Mucosa of stomach (tissue), 1 donor: ENCODE measurements around the gene ZNF513.

ENCODE experiments used
- H3K27me3 ChIP-seq: one replicate; pipeline ENCODE4 v1.7.0; 2013; ENCODE audit warnings: mild to moderate bottlenecking, low read length; ENCODE audit not compliant: control insufficient read depth, insufficient read depth
- H3K36me3 ChIP-seq: one replicate; pipeline ENCODE4 v1.7.0; 2013; ENCODE audit warnings: low read length; ENCODE audit not compliant: control insufficient read depth, insufficient read depth
- H3K4me1 ChIP-seq: one replicate; pipeline ENCODE4 v1.7.0; 2013; ENCODE audit warnings: mild to moderate bottlenecking, low read length; ENCODE audit not compliant: control insufficient read depth, insufficient read depth
- H3K4me3 ChIP-seq: one replicate; pipeline ENCODE4 v1.7.0; 2013; ENCODE audit warnings: low read length
- H3K9ac ChIP-seq: one replicate; pipeline ENCODE4 v1.7.0; 2013; ENCODE audit warnings: mild to moderate bottlenecking, low read length, moderate library complexity
- H3K9me3 ChIP-seq: one replicate; pipeline ENCODE4 v1.7.0; 2013; ENCODE audit warnings: mild to moderate bottlenecking, low read length, moderate library complexity; ENCODE audit not compliant: control insufficient read depth
- donor health status: Pancreatic carcinoma.

ZNF513 gene

GRCh38 chr2:27336173-27336572 is 44.4 kb downstream of the ZNF513 start:
- H3K36me3 ChIP-seq: peaks cover 24% of the 10 kb centered on the region
- no peaks in the 10 kb centered on the region for H3K9me3 ChIP-seq
- no peak overlapping the region for H3K9ac ChIP-seq
- H3K4me3 ChIP-seq: no peak overlapping the region
- H3K27me3 ChIP-seq: no peaks in the 10 kb centered on the region
- no peaks in the 10 kb centered on the region for H3K4me1 ChIP-seq

- Histone ChIP-seq H3K27me3 (no peaks in the 10 kb centered on the region), H3K9ac (no peak overlapping the region), H3K4me1 (no peaks in the 10 kb centered on the region), H3K4me3 (no peak overlapping the region), H3K36me3 (peaks cover 24% of the 10 kb centered on the region), H3K9me3 (no peaks in the 10 kb centered on the region)
Observed at GRCh38 chr2:27335311-27335710, 45.2 kb downstream of the ZNF513 start.
